Stimulated activated CD4-positive, alpha-beta T cell treated with anti-CD3 and anti-CD28 coated beads, Interleukin-1b, Interleukin-23, amount 100 ng/mL, for 4 hours (primary cell): ENCODE measurements around the gene MARCKS.

Experiments used
- DNase-seq, 2 donors: peaks; one replicate each; pipeline ENCODE4 v3.0.0-alpha.2; 2020; ENCODE audit warnings: low read depth in 2 of 2

The MARCKS gene

DNA sequence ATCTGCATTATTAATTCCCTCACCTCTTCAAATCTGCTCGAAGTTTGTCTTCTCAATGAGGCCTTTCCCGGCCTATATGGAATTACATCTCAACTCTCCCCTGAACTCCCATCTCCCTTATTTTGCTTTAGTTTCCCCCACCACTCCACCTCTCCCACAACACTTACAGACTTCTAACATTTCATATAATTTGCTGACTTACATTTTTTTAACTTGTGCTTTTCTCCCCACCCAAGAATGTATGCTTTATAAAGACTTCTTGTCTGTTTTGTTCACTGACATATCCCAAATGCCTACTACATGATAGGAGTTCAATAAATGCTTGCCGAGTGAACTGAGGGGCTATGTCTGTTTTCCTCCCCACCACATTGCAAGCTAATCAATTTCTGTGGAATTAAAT is 3.9 kb upstream of the MARCKS start:
- no peak for DNase-seq

DNA sequence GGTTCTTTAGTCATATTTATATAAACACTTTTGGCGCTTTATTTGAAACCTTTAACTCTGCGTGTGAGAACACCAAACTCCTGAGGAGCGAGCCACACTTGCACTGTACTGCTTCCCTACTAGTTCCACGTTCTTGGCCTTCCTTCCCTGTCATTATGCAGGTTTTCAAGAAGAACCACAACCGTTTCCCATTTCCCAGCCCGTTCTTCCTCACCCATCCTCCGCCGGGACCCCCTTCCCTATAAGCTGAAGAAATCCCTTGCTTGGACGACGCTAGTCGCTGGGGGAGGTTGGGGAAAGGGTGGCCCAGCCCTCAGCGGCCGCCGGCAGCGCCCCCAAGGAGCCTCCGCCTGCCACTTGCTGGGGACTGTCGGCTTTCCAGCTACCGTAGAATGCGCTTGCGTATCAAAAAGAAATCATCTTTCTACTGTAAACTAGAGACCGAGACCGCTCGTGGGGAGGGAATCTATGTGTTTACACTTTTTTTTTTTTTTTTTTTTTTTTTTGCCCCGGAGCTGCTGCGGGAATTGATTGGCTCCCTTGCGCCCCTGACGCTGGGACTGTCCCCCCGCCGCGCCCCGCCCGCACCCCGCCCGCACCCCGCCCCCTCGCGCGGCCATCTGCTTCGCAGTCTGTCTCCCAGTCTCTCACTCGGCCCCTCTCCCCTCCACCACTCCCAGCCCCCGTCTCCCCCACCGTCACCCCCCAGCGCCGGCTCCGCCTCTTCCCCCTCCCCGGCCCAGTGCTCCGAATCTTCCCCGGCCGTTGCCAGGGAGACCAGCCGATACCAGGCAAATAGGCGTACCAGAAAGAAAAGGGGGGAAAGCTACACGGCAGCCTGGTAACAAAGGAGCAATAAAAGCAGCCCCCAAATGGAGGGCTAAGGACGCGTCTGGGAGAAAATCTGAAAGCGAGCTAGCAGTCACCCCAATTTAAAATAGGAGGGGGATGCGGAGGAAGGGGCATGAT is 2.3 kb upstream of the MARCKS start:
- no peak for DNase-seq

DNA sequence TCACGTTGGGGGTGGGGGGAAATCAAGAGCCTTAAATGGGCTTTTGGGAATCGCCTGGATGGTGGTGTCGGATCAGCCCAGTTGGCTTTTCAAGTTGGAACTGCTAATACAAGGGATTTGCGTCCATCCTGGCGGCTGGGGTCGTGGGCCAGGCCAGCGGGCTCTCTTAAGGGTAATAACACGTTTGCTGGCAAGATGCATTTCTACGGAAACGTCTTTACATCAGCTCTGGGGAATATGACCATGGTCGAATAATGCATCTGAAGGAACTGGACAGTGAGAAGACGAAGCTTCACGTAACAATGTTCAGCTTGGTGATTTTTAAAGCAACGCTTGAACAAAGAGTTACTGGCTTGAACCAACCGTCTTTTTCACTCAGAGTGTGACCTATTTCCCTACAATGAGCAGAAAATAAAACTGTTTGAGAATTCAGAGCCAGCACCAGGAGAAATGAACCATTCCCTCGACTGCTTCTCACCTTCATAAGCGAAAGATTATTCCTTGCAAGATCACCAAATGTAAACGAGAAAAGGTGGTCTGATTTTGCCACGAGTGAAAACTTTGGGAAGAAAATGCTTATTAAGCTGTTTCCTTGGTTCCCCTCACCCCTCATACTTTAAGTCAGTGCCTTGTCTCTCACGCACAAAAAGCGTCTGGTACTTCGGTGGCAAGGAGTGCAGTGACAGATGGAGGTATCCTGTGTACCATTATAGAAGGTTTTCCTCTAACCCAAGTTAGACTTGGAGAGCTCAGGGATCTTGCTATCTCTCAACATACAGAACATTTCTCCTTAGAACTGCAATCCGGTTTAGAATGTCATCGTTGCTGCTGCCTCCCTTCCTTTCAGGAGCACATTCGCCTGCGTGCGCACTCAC is 1.4 kb upstream of the MARCKS start:
- DNase-seq: no peak

DNA sequence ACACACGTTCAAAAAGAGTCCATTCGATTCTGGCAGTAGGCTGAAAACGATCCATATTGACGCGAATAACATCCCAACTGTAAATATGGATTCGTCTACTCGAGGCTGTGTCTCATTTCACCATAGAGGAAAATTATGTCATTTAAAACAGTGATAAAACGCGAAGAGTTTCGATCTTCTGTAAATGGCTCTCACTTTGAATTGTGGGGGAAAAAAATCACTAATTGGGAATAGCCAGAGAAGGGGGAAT is 845 bp upstream of the MARCKS start:
- no peak for DNase-seq

DNA sequence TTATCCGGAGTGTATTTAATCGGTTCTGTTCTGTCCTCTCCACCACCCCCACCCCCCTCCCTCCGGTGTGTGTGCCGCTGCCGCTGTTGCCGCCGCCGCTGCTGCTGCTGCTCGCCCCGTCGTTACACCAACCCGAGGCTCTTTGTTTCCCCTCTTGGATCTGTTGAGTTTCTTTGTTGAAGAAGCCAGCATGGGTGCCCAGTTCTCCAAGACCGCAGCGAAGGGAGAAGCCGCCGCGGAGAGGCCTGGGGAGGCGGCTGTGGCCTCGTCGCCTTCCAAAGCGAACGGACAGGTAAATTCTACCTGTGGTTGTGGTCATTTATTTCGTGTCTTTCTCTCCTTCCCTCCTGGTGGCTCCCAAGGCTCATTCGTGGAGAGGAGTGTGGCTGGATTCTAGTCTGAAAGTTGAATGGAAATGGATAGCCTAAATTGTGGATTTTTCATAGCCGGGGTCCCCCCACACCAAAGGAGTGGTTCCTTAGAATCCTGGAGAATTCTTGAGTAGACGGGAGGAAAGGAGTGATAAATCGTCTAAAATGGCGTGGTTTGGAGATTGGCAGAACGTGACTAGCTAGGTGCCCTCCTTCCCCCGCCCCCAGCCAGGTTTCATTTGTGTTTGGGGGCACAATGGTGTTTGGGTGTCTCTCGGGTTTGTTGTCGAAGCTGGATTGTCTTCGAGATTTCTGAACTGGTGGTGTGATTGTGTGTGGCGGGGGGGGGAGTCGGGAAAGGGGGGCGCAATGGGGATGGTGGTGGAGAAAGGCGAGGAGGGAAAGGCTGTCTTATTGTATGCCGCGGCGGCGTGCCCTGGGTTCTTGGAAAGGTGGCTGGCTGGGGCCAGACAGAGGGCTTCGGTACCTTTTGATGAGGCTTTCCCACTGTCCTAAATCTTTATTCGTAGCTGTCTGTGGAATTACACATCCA is 673 bp downstream of the MARCKS start:
- no peak for DNase-seq

DNA sequence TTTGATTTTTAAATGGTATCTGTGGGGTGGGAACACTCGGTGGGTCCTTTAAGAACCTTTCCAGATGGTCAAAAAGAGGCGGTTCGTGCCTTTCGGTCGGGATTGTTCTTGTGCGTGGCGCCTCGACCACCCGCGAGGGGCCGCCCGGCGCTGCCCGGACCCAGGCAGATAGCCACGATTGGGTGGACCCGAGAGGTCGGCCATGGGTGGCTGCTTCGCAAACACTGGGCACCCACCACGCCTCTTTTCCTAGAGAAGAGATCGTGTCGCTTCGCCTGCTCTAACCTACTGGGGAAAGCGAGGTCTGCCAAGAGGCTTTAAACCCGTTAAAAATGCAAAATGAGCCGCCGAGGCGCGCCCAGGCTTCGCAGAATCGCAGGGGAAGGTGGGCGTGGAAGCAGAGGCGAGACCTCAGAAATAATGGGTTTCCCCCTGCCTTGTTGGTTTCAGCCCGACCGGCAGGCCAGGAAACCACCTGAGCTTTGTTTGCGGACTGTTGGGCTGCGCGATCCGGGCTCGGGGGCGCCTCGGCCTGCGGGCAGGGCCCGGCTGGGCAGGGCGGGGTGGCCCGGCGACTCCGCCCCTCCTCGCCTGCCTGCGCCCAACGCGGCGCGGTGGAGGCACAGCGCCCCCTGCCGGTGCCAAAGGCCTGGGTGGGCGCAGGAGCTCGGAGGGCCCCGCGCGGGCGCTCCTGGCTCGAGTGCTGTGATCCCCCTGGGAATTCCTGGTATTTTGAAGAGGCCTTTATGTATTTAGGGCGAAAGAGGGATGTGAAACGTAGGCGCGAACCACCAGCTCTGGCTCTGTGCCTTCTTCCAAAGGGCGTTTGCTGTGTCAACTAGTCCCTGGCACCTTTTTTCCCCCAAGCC is 1.6 kb downstream of the MARCKS start:
- DNase-seq: peak; percentile 45 to 74

DNA sequence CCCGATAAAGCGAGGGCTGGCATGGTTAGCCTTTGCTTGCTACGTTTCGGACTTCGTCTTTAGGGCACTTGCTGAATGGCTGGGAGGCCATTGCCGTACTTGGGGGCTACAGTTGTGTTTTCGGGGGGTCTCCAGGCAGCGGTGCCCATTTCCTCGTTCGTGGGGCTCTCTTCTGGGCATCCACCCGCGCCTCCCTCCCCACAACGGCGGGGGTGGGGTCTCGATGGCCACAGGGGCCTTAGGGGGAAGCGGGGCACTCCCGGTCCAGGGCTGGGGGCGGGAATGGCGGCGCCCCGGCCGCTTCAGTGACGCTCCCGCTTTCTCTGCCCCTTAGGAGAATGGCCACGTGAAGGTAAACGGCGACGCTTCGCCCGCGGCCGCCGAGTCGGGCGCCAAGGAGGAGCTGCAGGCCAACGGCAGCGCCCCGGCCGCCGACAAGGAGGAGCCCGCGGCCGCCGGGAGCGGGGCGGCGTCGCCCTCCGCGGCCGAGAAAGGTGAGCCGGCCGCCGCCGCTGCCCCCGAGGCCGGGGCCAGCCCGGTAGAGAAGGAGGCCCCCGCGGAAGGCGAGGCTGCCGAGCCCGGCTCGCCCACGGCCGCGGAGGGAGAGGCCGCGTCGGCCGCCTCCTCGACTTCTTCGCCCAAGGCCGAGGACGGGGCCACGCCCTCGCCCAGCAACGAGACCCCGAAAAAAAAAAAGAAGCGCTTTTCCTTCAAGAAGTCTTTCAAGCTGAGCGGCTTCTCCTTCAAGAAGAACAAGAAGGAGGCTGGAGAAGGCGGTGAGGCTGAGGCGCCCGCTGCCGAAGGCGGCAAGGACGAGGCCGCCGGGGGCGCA is 2.4 kb downstream of the MARCKS start:
- no peak for DNase-seq

DNA sequence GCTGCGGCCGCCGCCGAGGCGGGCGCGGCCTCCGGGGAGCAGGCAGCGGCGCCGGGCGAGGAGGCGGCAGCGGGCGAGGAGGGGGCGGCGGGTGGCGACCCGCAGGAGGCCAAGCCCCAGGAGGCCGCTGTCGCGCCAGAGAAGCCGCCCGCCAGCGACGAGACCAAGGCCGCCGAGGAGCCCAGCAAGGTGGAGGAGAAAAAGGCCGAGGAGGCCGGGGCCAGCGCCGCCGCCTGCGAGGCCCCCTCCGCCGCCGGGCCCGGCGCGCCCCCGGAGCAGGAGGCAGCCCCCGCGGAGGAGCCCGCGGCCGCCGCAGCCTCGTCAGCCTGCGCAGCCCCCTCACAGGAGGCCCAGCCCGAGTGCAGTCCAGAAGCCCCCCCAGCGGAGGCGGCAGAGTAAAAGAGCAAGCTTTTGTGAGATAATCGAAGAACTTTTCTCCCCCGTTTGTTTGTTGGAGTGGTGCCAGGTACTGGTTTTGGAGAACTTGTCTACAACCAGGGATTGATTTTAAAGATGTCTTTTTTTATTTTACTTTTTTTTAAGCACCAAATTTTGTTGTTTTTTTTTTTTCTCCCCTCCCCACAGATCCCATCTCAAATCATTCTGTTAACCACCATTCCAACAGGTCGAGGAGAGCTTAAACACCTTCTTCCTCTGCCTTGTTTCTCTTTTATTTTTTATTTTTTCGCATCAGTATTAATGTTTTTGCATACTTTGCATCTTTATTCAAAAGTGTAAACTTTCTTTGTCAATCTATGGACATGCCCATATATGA is 3.2 kb downstream of the MARCKS start:
- no peak for DNase-seq

DNA sequence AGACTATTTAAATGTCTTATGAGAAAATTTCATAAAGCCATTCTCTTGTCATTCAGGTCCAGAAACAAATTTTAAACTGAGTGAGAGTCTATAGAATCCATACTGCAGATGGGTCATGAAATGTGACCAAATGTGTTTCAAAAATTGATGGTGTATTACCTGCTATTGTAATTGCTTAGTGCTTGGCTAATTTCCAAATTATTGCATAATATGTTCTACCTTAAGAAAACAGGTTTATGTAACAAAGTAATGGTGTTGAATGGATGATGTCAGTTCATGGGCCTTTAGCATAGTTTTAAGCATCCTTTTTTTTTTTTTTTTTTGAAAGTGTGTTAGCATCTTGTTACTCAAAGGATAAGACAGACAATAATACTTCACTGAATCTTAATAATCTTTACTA is 5.0 kb downstream of the MARCKS start:
- no peak for DNase-seq

DNA sequence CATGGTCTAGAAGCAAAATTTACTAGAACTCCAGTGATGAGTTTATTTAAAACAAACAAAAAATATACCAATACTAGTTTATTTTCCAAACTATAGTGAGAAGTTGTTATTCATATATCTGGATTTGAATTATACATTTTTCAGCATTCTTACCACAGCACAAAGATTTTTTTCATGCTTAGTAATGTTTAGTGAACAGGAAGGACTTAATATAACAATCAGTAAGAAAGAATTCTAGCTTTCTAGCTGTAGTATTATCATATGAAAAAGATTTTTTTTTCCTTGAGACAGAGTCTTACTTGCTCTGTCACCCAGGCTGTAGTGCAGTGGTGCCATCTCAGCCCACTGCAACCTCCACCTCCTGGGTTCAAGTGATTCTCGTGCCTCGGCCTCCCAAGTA is 13.8 kb downstream of the MARCKS start:
- DNase-seq: no peak

DNA sequence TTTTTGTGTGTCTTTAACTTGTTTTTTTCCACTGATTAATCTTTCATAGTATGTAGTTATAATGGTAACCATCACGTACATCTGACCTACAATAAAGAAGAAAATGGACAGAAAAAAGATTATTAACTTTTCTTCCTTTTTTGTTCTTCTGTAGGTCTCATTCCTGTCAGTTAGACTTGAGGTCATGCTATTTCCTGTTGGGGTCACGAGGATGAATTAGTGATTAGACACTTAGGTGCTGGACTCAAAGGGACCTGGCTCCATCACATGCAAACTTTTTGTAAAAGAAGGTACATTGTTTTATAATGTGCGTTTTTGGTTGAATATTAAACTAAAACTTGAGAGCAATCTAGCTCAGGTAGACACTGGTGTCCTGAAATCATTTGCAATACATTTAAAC is 14.8 kb downstream of the MARCKS start:
- DNase-seq: no peak

DNA sequence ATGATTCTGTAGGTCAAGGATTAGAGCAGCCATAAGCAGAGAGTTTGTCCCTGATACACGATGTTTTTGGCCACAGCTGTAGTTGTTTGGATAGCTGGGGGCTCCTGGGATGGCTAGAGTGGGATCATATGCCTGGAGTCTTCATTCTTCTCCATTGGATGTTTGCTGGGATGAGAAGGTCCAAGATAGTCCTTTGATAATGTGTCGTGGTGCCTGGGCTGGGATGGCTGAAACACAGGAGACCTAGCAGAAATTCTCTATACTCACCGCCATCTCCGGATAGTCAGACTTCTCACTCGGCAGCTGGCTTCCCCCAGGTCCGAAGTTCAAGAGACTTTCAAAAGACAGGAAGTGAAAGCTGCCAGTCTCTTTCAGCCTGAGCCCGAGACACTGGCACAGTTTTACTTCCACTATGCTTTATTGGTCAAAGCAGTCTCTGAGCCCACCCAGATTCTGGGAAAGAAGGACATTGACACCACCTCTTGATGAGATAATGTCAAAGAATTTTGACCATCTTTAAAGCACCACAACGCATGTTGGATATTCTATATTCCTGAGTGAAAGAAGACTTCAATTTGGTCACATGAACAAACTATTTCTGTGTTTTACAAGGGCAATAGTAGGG is 16.0 kb downstream of the MARCKS start:
- DNase-seq: no peak

DNA sequence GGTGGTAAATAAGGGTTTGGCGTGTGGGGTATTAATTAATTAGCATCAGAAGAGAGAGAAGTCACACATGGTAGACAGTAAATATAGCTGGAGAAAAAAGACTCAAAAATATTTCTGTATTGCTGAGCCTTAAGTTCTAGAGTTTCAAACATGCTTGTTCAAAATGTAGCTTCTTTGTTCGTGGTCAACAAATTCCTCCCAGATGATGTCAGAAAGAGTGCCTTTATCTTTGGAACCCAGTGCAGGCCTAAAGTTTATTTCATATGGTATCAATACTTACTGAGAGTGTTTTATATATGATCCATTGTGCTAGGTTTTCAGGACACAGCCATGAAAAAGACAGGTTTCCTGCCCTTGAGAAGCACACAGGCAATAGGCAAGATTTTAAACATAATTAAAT is 18.3 kb downstream of the MARCKS start:
- no peak for DNase-seq

DNA sequence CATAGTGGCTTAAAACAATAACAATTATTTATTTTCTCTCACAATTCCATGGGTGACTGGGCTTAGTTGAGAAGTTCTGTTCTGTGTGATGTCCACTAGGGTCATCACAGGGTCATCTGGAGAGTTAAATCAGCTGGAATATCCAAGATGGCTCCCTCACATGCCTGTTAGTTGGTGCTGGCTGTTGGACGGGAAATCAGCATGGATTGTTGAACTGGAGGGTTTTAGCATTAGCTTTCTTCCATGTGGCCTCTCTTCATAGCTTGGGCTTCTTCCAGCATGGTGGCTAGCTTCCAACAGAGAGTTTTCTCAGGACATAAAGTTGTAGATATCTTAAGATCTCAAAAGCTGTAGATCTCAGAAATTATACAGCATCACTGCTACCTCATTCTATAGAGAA is 19.6 kb downstream of the MARCKS start:
- DNase-seq: no peak

DNA sequence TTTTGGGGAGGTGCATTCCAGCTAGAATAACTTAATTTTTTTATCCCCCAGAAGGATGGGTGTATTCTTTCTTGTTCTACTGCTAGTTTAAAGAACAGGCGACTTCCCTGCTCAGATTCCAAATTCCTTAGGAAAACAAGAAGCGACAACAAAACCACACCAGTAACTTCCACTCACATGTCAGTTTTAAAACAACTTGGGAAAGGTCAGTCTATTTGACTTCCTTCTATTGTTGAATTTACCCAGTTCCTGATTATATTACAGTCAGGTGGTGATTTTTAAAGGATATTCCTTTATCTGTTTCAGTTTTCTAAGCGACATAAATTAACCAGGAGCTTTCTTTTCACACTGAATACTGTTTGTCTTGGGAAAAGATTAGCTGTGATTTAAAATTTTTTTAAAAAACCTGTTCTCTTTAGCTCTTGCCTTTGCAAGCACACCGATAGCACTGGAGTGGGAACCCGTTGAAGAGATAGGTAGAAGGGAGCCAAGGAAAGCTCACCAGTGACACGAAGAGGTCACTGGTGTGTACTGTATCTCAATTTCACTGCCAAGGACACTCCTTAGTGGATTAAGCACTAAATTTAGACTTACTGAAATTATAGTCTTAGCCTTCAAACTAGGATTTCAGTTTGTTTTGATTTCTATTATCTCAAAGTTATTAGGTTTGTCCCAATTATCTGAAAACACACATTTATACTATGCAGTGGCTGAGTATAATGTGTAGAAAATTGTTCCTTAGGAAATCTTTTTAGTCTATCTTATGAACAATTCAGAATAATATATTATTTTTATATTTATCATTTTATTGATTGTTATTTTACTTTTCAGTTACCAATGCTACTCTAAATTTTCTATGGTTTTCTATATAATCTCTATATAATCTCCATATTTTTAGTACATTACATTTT is 22.3 kb downstream of the MARCKS start:
- DNase-seq: no peak

DNA sequence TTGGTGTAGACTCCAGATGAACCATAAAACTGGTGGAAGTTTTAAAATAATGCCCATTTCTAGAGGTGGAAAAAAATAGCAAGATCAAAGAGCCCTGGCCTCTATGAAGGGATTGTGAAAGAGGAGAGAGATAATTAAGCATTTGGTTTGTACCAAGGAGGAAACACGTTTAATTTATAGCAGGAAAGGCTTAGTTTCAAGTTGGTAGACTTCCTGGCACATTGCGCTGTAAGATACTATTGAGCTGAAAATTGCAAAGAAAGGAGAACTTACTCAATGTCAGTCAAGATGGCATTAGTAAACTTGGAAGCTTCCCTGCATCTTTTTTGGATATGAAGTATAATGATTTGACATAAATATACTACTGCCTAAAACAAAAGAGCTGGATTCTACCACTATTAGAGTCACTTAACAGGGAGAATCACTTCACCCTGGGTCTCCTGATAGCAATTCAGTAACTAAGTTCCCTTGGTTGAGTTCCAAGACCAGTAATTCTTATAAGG is 24.4 kb downstream of the MARCKS start:
- no peak for DNase-seq

DNA sequence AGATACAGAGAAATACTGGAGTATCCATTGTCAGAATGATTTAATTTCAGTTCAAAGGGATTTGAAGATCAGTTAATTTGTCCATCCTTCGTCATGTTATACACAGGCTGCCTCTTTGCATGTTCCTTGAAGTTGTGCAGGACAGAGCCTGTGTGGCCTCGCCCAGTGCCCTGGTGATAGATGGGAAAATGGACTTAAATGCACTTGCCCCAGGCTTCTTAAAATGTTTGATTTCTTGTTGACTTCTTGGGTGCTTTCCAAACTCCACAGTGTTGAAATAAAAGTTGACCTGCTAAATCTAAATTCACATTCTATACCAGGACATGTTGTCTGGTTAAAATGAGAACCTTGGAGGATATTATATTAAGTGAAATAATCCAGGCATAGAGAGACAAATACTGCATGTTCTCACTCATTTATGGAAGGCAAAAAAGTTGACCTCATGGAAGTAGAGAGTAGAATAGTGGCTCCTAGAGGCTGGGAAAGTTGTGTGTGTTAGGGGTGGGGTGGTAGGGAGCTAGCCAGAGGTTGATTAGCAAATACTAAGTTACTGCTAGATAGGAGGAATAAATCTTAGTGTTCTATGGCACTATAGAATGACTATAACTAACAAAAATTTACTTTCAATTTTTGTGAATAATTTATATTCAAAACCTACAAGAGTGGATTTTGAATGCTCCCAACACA is 25.3 kb downstream of the MARCKS start:
- DNase-seq: no peak
